ENCODE data around the gene CD82. TPM values are rescaled to one million over a fixed set of nuclear protein-coding genes. Genes with fewer than 3 reads are reported as not detected.

CD82 gene
- total and polyA plus RNA-seq, 2 of the 8 experiments (the other 6 are each of a cell fraction or from before 2014, with no cell fraction given): 7.9 to 10.3 TPM

DNA sequence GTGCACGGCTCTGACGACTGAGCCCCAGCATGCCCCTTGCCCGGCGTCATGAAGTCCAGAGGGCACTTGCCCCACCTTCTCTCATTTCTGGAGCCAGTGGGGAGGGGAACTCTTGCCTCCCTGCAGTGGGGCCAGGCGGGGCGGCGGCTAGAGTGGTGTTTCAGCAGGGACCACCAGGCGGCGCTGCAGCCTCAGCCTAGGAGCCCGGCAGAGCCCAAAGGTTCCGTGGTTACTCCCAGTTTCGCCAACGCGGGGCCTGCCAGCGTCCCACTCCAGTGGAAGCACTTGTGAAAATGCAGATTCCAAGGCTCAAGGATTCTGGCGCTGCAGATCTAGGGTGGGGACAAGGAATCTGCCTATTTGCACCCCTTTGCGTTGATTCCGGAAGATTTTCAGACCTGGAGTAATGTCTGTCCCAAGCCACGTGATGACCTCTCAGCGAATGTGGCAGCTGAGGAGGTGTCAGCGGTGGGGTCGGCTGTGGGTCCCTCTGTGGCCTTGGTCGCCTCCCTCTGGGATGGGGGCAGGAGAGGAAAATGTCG, 55.7 kb downstream of the CD82 start (continued):
- TF ChIP-seq, protein P1, sequence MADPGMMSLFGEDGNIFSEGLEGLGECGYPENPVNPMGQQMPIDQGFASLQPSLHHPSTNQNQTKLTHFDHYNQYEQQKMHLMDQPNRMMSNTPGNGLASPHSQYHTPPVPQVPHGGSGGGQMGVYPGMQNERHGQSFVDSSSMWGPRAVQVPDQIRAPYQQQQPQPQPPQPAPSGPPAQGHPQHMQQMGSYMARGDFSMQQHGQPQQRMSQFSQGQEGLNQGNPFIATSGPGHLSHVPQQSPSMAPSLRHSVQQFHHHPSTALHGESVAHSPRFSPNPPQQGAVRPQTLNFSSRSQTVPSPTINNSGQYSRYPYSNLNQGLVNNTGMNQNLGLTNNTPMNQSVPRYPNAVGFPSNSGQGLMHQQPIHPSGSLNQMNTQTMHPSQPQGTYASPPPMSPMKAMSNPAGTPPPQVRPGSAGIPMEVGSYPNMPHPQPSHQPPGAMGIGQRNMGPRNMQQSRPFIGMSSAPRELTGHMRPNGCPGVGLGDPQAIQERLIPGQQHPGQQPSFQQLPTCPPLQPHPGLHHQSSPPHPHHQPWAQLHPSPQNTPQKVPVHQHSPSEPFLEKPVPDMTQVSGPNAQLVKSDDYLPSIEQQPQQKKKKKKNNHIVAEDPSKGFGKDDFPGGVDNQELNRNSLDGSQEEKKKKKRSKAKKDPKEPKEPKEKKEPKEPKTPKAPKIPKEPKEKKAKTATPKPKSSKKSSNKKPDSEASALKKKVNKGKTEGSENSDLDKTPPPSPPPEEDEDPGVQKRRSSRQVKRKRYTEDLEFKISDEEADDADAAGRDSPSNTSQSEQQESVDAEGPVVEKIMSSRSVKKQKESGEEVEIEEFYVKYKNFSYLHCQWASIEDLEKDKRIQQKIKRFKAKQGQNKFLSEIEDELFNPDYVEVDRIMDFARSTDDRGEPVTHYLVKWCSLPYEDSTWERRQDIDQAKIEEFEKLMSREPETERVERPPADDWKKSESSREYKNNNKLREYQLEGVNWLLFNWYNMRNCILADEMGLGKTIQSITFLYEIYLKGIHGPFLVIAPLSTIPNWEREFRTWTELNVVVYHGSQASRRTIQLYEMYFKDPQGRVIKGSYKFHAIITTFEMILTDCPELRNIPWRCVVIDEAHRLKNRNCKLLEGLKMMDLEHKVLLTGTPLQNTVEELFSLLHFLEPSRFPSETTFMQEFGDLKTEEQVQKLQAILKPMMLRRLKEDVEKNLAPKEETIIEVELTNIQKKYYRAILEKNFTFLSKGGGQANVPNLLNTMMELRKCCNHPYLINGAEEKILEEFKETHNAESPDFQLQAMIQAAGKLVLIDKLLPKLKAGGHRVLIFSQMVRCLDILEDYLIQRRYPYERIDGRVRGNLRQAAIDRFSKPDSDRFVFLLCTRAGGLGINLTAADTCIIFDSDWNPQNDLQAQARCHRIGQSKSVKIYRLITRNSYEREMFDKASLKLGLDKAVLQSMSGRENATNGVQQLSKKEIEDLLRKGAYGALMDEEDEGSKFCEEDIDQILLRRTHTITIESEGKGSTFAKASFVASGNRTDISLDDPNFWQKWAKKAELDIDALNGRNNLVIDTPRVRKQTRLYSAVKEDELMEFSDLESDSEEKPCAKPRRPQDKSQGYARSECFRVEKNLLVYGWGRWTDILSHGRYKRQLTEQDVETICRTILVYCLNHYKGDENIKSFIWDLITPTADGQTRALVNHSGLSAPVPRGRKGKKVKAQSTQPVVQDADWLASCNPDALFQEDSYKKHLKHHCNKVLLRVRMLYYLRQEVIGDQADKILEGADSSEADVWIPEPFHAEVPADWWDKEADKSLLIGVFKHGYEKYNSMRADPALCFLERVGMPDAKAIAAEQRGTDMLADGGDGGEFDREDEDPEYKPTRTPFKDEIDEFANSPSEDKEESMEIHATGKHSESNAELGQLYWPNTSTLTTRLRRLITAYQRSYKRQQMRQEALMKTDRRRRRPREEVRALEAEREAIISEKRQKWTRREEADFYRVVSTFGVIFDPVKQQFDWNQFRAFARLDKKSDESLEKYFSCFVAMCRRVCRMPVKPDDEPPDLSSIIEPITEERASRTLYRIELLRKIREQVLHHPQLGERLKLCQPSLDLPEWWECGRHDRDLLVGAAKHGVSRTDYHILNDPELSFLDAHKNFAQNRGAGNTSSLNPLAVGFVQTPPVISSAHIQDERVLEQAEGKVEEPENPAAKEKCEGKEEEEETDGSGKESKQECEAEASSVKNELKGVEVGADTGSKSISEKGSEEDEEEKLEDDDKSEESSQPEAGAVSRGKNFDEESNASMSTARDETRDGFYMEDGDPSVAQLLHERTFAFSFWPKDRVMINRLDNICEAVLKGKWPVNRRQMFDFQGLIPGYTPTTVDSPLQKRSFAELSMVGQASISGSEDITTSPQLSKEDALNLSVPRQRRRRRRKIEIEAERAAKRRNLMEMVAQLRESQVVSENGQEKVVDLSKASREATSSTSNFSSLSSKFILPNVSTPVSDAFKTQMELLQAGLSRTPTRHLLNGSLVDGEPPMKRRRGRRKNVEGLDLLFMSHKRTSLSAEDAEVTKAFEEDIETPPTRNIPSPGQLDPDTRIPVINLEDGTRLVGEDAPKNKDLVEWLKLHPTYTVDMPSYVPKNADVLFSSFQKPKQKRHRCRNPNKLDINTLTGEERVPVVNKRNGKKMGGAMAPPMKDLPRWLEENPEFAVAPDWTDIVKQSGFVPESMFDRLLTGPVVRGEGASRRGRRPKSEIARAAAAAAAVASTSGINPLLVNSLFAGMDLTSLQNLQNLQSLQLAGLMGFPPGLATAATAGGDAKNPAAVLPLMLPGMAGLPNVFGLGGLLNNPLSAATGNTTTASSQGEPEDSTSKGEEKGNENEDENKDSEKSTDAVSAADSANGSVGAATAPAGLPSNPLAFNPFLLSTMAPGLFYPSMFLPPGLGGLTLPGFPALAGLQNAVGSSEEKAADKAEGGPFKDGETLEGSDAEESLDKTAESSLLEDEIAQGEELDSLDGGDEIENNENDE (IDR thresholded peaks at IDR 0.05; ENCODE audit: insufficient replicate concordance, low read length): no peak
- no peak for TF ChIP-seq POU5F1 (IDR thresholded peaks at IDR 0.05; ENCODE audit: low read depth, low read length)
- no peak for TF ChIP-seq CBX8 (IDR thresholded peaks at IDR 0.05; ENCODE audit: borderline replicate concordance, low read depth, low read length)
- no peak for TF ChIP-seq SP4 (IDR thresholded peaks at IDR 0.05; ENCODE audit: low read length)
- no peak for TF ChIP-seq NANOG (IDR thresholded peaks at IDR 0.05; ENCODE audit: insufficient read depth, low read depth, low read length, poor library complexity, severe bottlenecking)
- TF ChIP-seq SIN3A (conservative IDR thresholded peaks at IDR 0.05 in 1 of 2, IDR thresholded peaks at IDR 0.05 in 1 of 2; ENCODE audit: low read depth in 1 of 2, low read length in 2 of 2): peak in 1 of 2 experiments; percentile 64; a peak in 2 of 4 replicates
- no peak for TF ChIP-seq HDAC6 (IDR thresholded peaks at IDR 0.05; ENCODE audit: low read depth, low read length)
- 0 out of 2 replicates have a peak, but pooled peaks have one; percentile 42 for TF ChIP-seq JUND (IDR thresholded peaks at IDR 0.05; ENCODE audit: low read length)
- no peak for TF ChIP-seq RNF2 (IDR thresholded peaks at IDR 0.05; ENCODE audit: borderline replicate concordance, low read depth, low read length, missing control alignments, poor library complexity, severe bottlenecking)
- TF ChIP-seq KDM4A (IDR thresholded peaks at IDR 0.05; ENCODE audit: low read depth, low read length, severe bottlenecking): no peak
